HL-60 (cell line): Measurements from ENCODE around the gene NFIX.

ENCODE experiments used
- DNase-seq, 2 experiments: peaks; one replicate each; pipeline ENCODE4 v3.0.0-alpha.2; 2010 to 2020; ENCODE audit warnings: low read depth in 1 of 2, low spot score in 1 of 2
- H3K27ac ChIP-seq: fragments of 250-450 bp; sonication (Bioruptor Pico); replicated peaks from 2 replicates; pipeline ENCODE4 v1.5.1; 2020; ENCODE audit warnings: mild to moderate bottlenecking, moderate library complexity
- H3K27me3 ChIP-seq: fragments of 250-450 bp; sonication (Bioruptor Pico); 2 replicates; pipeline ENCODE4 v1.5.1; 2021; ENCODE audit warnings: mild to moderate bottlenecking, moderate library complexity; ENCODE audit not compliant: insufficient read depth, poor library complexity, severe bottlenecking
- H3K4me3 ChIP-seq: replicated peaks from 2 replicates; pipeline ENCODE4 v1.5.1; 2011; ENCODE audit warnings: mild to moderate bottlenecking, control low read depth, low read length; ENCODE audit not compliant: insufficient read depth
- CTCF ChIP-seq: IDR thresholded peaks from one replicate; pipeline ENCODE4 v1.5.1; 2011; ENCODE audit warnings: low read length, control low read depth, inconsistent platforms; ENCODE audit not compliant: insufficient read depth
- GABPA ChIP-seq: IDR thresholded peaks from 2 replicates; pipeline ENCODE4 v1.6.1; 2012; ENCODE audit warnings: low read depth
- POLR2AphosphoS5 ChIP-seq: IDR thresholded peaks from 2 replicates; pipeline ENCODE4 v1.6.1; 2012; ENCODE audit warnings: low read depth
- REST ChIP-seq: IDR thresholded peaks from 2 replicates; pipeline ENCODE4 v1.6.1; 2012; ENCODE audit warnings: low read depth; ENCODE audit not compliant: insufficient replicate concordance
- SPI1 ChIP-seq: IDR thresholded peaks from 2 replicates; pipeline ENCODE4 v1.6.1; 2012; ENCODE audit warnings: low read depth, mild to moderate bottlenecking, borderline replicate concordance

The NFIX gene

GRCh38 chr19:13028027-13028426 lies 32.8 kb downstream of the NFIX start:
- no peak for TF ChIP-seq REST
- TF ChIP-seq CTCF = no peak
- no peak for TF ChIP-seq SPI1
- no peak for TF ChIP-seq POLR2AphosphoS5
- TF ChIP-seq GABPA = no peak
- Histone ChIP-seq H3K4me3 (no peak overlapping the region), H3K27me3 (no peaks in the 10 kb centered on the region), H3K27ac (no peak overlapping the region)
- DNase-seq = no peak

- Histone ChIP-seq H3K27ac (no peak overlapping the region), H3K27me3 (no peaks in the 10 kb centered on the region), H3K4me3 (no peak overlapping the region)
- TF ChIP-seq REST = no peak
- no peak for TF ChIP-seq POLR2AphosphoS5
- TF ChIP-seq CTCF = no peak
- TF ChIP-seq SPI1 = no peak
- no peak for TF ChIP-seq GABPA
- no peak for DNase-seq
Measured at GRCh38 chr19:13029301-13029880, 34.1 kb downstream of the NFIX start.

GRCh38 chr19:13029893-13030292 lies 34.6 kb downstream of the NFIX start:
- no peaks in the 10 kb centered on the region for H3K27me3 ChIP-seq
- DNase-seq = peak in 1 of 2 experiments; percentile 37
- no peak overlapping the region for H3K4me3 ChIP-seq
- TF ChIP-seq CTCF = peak; percentile 43
- no peak for TF ChIP-seq REST
- TF ChIP-seq SPI1 = no peak
- TF ChIP-seq POLR2AphosphoS5 = no peak
- H3K27ac ChIP-seq = no peak overlapping the region
